NCI-H1694 (cell line): ENCODE measurements around the gene PRKAR1B.

Experiments
- DNase-seq: peaks from one replicate; lab custom pipeline; 2025; lab: John Stamatoyannopoulos, UW

PRKAR1B gene

GRCh38 chr7:521221-522070, 205.6 kb downstream of the PRKAR1B start:
- DNase-seq, result no peak

GRCh38 chr7:520503-521161, 206.4 kb downstream of the PRKAR1B start:
- no peak for DNase-seq

GRCh38 chr7:519484-520390, 207.3 kb downstream of the PRKAR1B start, which contains the start of gene PDGFA:
Gene PDGFA (minus strand): TSS chr7:519846. CDS start chr7:519001, 845 bp downstream.
- DNase-seq, result no peak

GRCh38 chr7:518630-519483, 208.2 kb downstream of the PRKAR1B start:
- peak; percentile 67 for DNase-seq

GRCh38 chr7:517774-518629, 209.1 kb downstream of the PRKAR1B start:
- no peak for DNase-seq

GRCh38 chr7:516606-517456, 210.2 kb downstream of the PRKAR1B start:
- DNase-seq, result no peak

- DNase-seq, result no peak
Observed at GRCh38 chr7:516216-516605, 210.9 kb downstream of the PRKAR1B start.

GRCh38 chr7:515628-516027, 211.5 kb downstream of the PRKAR1B start:
- no peak for DNase-seq

GRCh38 chr7:514651-515598, 212.2 kb downstream of the PRKAR1B start:
- DNase-seq, result no peak

GRCh38 chr7:514242-514641, 212.8 kb downstream of the PRKAR1B start:
- DNase-seq, result no peak

GRCh38 chr7:513521-514166, 213.4 kb downstream of the PRKAR1B start:
- DNase-seq, result no peak

- DNase-seq, result no peak
Observed at GRCh38 chr7:512541-513311, 214.4 kb downstream of the PRKAR1B start.

- no peak for DNase-seq
Observed at GRCh38 chr7:512146-512510, 215.0 kb downstream of the PRKAR1B start.

GRCh38 chr7:511476-512145, 215.5 kb downstream of the PRKAR1B start:
- no peak for DNase-seq

- DNase-seq, result no peak
Observed at GRCh38 chr7:510782-511281, 216.2 kb downstream of the PRKAR1B start.

- DNase-seq, result no peak
Observed at GRCh38 chr7:510131-510481, 217.0 kb downstream of the PRKAR1B start.
